Fibroblast of pulmonary artery (primary cell): ENCODE measurements around the gene WDR27.

Source experiments
- DNase-seq: peaks from one replicate; pipeline ENCODE4 v3.0.0-alpha.2; 2010; ENCODE audit warnings: low read depth
- H3K4me3 ChIP-seq: replicated peaks from 2 replicates; pipeline ENCODE4 v1.5.1; 2011; ENCODE audit warnings: low read depth, mild to moderate bottlenecking, control low read depth, low read length, moderate library complexity
- CTCF ChIP-seq: IDR thresholded peaks from 2 replicates; pipeline ENCODE4 v1.5.1; 2011; ENCODE audit warnings: mild to moderate bottlenecking, control low read depth, low read length, inconsistent platforms; ENCODE audit errors: missing control alignments

WDR27 gene

GRCh38 chr6:169487579-169488436, 214.0 kb downstream of the WDR27 start:
- peak; percentile 53 for DNase-seq
- no peak overlapping the region for H3K4me3 ChIP-seq
- TF ChIP-seq CTCF, result peak; percentile 31

- no peak for TF ChIP-seq CTCF
- no peak overlapping the region for H3K4me3 ChIP-seq
- no peak for DNase-seq
Measured at GRCh38 chr6:169479783-169480495, 221.9 kb downstream of the WDR27 start.

GRCh38 chr6:169474362-169474761, 227.5 kb downstream of the WDR27 start:
- no peak overlapping the region for H3K4me3 ChIP-seq
- no peak for DNase-seq
- TF ChIP-seq CTCF, result no peak

GRCh38 chr6:169473663-169474062, 228.2 kb downstream of the WDR27 start:
- TF ChIP-seq CTCF, result no peak
- no peak overlapping the region for H3K4me3 ChIP-seq
- no peak for DNase-seq

- H3K4me3 ChIP-seq, result no peak overlapping the region
- no peak for DNase-seq
- TF ChIP-seq CTCF, result no peak
Measured at GRCh38 chr6:169472786-169473416, 228.9 kb downstream of the WDR27 start.

- no peak for DNase-seq
- TF ChIP-seq CTCF, result no peak
- no peak overlapping the region for H3K4me3 ChIP-seq
Measured at GRCh38 chr6:169470790-169471189, 231.0 kb downstream of the WDR27 start.
